GM19452 (cell line): ENCODE measurements around the gene MRGPRX3.
"Not testable (repeated sequence)": the region's sequence is repeated elsewhere in the genome, so short reads cannot be mapped to it uniquely, and the experiment has no call there.

Experiments
- ATAC-seq: cut with Tn5 transposase; IDR thresholded peaks from one replicate; pipeline ENCODE4 v1.9.1; 2021; ENCODE audit not compliant: unreplicated experiment

MRGPRX3 gene

DNA sequence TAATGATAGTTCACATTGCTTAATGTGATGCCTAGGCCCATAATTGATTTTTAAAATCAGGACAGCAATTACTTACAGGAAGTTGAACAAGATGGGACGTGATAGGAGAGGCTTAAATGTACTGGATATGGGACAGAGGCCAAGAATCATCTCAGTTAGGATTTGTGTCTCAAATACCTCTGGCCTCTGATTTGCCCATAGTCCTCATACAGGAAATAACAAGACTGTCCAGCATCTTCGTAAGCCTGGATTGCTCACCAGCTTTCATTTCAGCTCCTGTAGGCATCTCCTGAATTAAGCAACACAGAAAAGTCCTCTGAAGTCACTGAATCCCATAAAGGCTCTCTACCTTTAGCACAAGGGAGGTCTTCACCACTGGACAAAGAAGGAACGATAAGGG is at the start of gene MRGPRX3:
TSS of gene MRGPRX3 (plus strand) at position 231 of the 400 bp plus-strand sequence. CDS start 4,632 bp downstream, outside the sequence.
- no peak for ATAC-seq

DNA sequence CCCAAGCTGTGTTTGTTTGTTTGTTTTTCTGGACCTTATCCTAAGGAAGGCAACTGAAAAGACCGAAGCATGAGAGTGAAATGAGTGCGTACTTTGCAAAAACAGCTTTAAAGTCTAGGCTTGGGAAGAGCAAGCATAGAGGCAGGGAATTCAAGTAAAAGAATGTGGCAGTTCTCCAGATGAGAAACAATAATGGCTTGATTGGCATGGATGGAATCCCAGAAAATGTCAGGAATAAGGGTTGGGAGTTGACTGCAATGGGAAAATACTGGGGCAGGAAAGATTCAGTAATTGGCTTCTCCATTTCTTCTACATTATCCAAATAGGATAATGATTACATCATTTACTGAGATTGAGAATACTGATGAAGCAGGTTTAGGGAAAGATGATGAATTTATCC is 44.0 kb upstream of the MRGPRX3 start:
- no peak for ATAC-seq

DNA sequence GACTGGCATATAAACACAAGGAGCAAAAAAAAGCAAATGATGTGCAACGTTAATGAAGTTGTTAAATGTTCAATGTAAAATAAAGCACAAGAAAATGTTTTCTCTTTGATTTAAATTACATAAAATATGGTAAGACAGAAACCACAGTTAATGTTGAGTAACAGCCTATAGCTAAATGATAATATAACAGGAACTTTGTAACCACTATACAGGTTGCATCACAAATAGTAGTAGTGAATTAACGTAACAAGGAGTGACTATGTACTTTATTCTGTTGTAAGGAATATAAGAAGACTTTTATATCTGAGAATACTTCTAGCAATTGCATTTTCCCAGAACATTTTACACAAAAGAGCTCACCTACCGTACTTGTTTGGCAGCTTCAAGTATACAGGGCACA is 43.4 kb upstream of the MRGPRX3 start:
- no peak for ATAC-seq

DNA sequence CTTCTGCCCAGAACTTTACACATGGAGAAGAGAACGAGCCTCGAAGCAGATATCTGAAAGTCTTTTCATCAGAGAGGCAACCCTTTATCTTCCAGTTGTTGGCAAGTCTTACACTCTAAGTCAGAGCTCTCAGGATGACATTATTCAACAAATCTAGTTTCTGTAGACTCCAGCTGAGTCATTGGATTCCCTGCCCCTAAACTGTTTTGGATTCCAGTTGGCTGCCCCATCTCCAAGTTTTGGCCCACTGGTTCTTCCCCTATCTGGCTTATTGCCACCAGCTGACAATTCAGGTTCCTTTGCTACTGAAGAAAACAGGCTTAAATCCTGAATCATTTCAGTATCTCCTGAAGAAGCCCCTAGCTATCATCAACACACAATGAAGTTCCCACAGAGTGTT is 40.6 kb upstream of the MRGPRX3 start:
- no peak for ATAC-seq

DNA sequence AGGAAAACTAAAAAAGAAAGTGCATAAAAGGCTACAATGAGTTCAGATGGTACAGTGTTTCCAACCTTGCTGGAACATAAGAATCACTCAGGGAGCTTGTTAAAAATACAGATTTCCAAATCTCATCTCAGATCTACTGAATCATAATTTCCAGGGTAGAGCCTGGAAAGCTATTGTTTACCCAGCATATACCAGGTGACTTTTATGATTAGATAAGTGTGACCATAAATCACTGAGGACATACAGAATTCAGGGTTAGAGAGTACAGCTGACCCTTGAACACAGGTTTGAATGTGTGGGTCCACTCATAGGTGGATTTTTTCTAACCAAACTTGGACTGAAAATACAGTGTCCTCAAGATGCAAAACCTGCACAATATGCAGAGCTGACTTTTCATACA is 38.4 kb upstream of the MRGPRX3 start:
- ATAC-seq, result no peak

DNA sequence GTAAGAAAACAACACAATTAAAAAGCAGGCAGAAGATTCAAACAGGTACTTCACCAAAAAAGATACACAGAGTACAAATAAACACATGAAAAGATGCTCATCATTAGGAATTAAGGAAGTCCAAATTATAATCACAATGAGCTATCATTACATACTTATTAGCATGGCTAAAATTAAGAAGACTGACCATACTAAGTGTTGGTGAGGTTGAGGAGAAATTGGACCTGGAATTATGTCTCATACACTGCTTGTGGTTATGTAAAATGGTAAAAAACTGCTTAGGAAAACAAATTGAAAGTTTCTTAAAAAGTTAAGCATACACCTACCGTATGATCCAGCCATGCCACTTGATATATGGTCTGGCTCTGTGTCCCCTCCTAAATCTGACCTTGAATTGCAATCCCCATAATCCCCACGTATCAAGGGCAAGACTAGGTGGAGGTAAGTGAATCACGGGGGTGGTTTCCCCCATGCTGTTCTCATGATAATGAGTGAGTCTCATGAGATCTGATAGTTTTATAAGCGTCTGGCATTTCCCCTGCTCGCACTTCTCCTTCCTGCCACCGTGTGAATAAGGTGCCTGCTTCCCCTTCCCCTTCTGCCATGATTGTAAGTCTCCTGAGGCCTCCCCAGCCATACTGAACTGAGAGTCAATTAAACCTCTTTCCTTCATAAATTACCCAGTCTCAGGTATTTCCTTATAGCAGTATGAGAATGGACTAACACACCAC is 31.3 kb upstream of the MRGPRX3 start:
- no peak for ATAC-seq

DNA sequence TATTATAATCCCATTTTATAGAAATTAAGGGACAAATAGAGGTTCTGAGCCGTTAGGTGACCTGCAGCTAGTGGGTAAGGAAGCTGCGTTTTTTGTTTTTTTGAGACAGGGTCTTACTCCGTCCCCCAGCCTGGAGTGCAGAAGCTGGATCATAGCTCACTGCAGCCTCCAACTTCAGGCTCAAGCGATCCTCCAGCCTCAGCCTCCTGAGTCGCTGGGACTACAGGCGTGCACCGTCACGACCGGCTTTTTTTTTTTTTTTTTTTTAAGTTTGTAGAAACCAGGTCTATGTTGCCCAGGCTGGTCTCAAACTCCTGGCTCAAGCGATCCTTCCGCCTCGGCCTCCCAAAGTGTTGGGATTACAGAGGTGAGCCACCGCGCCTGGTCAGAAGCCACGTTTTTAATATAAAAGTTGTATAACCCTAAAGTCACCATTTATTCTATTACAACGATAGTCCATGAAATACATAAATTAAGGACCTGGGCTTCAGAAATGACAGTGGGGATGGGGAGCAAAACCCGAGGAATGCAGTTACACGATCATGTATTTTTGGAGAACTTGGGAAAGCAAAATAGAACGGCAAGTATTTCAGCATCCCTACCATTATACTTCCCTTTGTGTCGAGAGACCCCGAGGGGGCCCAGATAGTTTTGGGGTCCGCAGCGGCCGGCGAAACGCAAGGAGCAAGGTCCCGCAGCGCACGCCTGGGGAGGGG is 27.1 kb upstream of the MRGPRX3 start:
- no peak for ATAC-seq

DNA sequence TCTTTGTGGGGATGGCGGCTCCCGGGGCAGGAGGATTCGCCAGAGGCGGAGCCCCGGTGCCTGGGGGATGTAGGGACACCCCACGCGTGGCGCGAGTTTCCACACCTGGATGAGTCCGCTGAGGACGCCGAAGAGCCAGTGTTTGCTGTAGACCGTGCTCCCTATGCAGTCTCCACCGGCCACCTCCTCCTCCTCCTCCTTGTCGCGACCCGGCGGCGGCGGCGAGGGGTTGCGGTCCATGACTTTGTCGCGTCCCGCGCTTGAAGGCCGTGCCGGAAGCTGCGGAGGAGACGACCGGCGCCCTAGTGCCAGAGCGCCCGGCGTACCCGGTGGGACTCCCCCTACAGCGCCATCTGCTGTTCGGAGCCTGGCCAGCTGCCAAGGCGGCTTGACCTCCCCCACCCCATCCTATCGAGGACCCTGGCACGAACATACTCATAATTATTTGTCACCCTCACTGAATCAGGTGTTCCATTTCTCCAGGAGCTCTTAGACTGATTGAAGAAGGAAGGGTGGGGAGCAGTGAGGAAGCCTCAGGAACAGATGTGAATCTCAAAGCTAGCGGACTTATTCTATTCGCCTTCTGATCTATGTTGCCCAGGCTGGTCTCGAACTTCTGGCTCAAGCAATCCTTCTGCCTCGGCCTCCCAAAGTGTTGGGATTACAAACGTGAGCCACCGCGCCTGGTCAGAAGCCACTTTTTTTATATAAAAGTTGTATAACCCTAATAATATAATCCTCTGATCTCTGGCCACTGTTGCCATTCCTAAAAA is 26.4 kb upstream of the MRGPRX3 start, which contains the start of gene SAAL1:
TSS of gene SAAL1 (minus strand) at position 281 of the 773 bp plus-strand sequence. CDS start at position 240, 41 bp downstream.
- peak; percentile 92 for ATAC-seq

DNA sequence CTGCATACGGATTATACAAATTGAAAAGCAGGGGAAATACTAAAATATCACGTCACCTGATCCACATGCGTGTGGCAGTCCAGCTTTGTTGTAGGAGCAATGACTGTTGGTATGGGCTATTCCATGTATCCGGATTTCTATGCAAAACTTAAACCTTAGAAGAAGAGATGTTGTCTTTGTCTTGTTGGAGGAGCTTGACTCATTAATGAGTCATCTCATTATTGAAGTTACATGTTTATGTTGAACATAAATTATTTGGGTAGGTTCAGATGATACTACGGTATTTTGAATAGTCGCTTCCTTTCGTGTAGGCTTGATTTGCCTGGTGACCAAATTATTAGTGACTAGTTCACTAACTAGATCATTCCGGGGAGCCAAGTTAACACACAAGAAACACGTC is 25.7 kb upstream of the MRGPRX3 start:
- ATAC-seq, result no peak

DNA sequence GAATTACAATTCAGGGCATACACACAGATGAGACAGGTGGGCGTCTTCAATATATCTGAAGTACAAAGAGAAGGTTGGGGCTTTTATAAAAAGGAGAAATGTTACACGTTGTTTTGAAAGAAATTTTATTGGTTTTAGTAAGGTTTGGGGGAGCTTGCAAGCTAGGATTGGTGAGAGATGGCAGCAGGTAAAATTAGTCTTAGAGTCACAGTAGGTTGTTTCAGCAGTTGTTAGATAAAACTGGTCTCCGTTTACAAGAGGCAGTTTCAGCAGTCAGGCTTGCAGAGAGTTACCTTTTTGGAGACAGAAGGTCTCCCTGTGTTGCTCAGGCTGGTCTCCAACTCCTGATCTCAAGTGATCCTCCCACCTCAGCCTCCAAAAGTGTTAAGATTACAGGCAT is 24.1 kb upstream of the MRGPRX3 start:
- ATAC-seq, result no peak

DNA sequence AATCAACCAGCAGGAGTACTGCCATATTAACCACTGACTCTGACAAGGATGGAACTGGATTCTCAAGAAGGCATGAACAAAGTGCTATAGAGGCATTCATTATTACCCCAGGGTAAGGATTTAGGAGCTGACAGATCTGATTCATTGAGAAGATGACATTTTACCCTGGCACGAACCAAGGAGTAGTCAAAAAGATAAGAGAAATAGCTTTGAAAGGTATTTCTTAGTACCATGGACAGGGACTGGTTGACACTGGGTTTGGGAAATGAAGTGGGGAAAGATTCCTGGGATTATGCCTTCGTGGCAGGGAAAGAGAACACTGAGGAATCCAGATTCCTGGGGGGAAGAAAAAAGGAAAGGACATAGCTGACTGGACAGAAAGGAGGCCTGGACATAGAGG is 21.4 kb upstream of the MRGPRX3 start:
- no peak for ATAC-seq

DNA sequence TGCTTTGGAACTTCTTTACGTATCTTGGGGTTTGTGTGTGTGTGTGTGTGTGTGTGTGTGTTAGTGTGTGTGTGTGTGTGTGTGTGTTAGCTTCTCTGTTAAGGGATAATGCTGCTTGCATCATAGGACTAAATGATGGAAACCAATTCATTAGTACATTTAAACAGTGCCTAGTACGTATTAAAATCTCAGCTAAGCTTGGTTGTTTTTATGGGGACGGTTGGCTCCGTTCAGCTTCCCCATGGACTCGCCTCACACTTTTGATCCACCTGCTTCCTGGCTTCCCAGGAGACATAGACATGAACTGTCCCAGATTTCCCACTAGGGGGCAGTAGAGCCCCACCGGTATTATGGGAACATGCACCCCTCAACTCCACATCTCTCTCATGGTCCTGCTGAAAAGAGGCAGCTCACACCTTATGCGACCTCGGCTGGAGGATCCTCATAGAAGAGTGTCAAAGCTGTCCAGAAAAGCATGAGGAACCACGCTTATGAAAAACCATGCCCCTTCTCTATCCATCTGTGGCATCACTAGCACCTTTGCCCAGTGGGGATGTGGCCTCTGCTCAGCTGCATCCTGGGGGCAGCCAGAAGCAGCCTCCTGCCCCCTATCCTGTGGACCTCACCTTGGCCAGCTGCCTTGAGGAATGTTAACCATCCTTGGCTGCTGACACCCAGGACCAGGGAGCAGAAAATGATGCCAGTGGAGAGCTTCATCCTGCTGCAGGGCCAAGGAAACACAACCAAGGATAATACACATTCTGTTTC is 16.8 kb upstream of the MRGPRX3 start:
- ATAC-seq, result peak; percentile 94

DNA sequence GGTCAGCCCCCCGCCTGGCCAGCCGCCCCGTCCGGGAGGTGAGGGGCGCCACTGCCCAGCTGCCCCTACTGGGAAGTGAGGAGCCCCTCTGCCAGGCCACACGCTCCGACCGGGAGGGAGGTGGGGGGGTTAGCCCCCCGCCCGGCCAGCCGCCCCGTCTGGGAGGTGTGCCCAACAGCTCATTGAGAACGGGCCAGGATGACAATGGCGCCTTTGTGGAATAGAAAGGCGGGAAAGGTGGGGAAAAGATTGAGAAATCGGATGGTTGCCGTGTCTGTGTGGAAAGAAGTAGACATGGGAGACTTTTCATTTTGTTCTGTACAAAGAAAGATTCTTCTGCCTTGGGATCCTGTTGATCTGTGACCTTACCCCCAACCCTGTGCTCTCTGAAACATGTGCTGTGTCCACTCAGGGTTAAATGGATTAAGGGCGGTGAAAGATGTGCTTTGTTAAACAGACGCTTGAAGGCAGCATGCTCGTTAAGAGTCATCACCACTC is 11.0 kb upstream of the MRGPRX3 start:
- ATAC-seq, result not testable (repeated sequence)

DNA sequence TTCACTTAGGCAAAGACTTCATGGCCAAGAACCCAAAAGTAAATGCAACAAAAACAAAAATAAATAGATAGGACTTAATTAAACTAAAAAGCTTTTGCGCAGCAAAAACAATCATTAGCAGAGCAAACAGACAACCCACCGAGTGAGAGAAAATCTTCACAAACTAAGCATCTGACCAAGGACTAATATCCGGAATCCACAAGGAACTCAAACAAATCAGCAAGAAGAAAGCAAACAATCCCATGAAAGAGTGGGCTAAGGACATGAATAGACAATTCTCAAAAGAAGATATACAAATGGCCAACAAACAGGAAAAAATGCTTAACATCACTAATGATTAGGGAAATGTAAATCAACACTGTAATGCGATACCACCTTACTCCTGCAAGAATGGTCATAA is 1.3 kb upstream of the MRGPRX3 start:
- ATAC-seq, result not testable (repeated sequence)

DNA sequence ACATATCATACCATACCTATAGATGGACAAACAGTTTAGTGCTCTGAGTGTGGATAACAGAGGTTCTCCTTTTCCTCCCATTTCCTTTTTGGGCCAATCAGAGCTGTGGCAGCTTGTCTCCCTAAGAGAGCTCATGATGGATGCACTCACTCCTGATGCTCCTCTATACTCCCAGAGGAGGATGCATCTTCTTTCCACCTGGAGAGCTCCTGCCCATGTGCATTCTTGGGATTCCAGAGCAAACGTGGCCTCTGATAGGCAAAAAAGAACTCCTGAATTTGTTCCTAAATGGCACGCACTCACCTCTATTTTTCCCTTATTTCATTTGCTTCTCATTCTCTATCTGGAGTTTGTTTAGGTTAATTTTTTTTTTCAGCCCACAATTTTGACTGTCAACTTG is 2.9 kb downstream of the MRGPRX3 start:
- ATAC-seq, result no peak

DNA sequence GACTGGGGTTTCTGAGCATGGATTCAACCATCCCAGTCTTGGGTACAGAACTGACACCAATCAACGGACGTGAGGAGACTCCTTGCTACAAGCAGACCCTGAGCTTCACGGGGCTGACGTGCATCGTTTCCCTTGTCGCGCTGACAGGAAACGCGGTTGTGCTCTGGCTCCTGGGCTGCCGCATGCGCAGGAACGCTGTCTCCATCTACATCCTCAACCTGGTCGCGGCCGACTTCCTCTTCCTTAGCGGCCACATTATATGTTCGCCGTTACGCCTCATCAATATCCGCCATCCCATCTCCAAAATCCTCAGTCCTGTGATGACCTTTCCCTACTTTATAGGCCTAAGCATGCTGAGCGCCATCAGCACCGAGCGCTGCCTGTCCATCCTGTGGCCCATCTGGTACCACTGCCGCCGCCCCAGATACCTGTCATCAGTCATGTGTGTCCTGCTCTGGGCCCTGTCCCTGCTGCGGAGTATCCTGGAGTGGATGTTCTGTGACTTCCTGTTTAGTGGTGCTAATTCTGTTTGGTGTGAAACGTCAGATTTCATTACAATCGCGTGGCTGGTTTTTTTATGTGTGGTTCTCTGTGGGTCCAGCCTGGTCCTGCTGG is 4.9 kb downstream of the MRGPRX3 start:
- no peak for ATAC-seq

DNA sequence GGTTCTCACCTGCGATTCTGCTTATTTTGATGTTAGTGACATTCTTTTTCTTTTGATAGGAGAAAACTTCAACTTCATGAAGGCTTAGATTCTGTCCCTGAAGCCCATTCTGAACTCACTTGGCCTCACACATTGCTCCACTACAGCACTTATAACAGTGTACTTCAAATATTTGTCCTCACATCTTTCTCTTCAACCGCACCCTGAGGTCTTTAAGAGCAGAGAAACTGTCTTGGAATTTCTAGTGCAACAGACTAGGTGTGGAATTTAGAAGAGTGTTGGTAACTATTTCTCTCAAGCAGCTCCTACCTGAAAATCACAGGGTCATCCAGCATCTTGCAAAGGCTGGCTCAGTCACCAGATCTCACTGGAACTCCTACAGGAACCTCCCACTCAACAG is 7.8 kb downstream of the MRGPRX3 start:
- ATAC-seq, result no peak

DNA sequence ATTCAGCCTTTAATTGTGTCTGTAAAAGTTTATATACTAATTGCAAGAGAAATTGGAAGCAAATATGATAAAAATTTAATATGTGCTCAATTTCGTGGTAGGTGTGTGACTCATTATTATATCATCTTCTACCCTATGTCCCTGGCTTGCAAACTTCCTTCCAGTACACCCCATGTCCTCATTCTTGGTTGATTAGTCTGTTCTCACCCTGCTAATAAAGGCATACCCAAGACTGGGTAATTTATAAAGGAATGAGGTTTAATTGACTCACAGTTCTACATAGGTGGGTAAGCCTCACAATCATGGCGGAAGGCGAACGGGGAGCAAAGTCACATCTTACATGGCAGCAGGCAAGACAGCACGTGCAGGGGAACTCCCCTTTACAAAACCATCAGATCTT is 11.9 kb downstream of the MRGPRX3 start:
- no peak for ATAC-seq

DNA sequence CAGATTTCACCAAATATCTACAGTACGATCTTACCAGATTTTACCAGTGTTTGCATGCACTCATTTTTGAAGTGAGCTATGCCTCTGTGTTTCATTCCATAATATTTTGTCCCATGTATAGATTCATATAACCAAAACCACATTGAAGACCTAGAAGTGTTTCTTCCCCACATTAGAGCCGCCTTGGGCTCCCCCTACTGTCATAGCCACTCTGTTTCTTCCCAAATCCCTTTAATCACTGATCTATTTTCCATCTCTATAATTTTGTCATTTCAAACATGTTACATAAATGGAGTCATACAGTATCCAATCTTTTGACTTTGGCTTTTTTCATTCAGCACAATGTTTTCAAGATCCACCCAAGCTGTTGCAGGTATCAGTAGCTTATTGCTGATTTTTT is 12.7 kb downstream of the MRGPRX3 start:
- no peak for ATAC-seq

DNA sequence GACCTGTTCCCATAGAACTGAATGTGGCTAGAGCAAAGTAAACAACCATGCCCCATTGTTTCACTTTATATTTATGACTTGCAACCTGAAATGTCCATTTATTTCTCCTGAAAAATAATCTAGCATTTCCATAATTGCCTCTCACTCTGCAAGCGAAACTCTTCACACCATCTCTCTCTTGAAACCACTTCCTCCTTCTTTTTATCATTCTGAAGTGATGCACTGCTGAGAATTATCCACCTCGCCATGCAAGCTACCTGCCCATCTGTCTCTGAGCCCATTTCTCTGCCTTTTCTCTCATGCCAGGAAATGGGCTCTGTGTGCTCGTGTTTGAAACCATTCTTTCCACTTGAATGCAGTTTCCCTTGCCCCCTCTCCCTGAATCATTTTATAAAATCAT is 13.5 kb downstream of the MRGPRX3 start:
- ATAC-seq, result no peak
